HG02973 (cell line): Measurements from ENCODE around the gene HOXB5.

Source experiments
- ATAC-seq: cut with Tn5 transposase; IDR thresholded peaks from one replicate; pipeline ENCODE4 v1.9.1; 2021; ENCODE audit warnings: moderate library complexity; ENCODE audit not compliant: unreplicated experiment

HOXB5 gene

DNA sequence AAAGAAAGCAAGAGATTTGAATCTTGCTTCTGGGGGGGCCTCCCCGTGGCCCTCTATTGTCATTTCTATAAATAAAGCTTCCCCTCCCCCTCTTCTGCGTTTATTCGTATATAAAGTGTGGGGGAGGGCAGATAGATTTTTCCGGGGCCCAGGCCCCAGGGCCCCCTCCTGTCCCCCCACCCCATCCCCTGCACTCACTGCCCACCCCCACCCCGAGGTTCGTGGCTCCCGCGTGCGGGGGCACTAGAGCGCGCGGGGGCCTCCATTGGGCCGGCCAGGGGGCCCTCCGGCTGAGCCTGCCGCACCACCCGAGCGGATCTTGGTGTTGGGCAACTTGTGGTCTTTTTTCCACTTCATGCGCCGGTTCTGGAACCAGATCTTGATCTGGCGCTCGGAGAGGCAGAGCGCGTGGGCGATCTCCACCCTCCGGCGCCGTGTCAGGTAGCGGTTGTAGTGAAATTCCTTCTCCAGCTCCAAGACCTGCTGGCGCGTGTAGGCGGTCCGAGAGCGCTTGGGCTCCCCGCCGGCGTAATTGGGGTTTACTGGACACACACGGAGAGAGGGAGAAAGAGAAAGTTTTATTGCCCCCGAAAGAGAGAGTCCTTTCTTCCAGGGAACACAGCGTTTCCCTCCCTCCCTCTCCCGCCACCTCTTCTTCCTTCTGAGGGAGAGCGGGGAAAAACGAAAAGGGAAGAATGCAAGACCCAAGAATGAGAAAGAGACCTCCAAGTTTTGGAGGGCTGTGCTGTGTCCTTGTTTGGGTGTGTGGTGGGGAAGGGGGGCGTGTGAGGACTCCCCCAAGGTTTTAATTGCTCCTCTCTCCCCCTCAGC is 16.9 kb downstream of the HOXB5 start:
- ATAC-seq = no peak

DNA sequence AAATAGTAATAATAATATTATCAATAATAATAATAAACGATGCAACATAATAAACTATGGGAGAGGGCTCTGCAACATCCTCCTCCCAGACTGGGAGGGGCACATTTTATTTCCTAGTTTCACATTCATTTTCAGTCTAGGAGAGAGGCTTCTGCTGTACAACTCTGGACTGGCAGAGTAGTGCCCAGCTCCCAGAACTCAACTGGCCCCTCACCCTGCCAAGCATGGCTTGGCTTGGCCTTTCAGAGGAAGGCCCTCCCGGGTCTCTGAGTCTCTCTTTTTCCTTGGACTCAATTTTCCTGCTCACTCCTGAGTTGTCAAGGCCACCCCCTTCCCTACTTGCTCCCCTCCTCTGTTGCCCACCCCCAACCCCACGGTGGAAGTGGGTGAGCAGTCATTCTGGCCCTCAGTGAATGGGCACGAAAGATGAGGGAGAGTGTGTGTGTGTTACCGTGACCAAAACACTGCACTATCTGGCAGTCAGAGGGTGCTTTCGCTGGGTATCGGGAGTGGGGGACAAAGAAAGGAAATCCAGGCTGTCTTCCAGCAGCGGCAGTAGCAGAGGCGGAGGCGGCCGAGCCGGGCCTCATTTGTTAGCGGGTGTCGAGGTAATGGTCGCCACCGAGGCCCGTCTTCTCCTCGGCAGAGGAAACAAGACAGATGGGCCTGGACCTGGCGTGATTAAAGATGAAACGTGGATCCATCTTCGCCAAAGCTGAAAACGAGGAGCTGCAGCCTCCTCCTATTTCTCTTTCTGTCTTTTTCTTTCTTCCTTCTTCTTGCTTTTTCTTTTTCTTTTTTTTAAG is 17.7 kb downstream of the HOXB5 start:
- no peak for ATAC-seq

DNA sequence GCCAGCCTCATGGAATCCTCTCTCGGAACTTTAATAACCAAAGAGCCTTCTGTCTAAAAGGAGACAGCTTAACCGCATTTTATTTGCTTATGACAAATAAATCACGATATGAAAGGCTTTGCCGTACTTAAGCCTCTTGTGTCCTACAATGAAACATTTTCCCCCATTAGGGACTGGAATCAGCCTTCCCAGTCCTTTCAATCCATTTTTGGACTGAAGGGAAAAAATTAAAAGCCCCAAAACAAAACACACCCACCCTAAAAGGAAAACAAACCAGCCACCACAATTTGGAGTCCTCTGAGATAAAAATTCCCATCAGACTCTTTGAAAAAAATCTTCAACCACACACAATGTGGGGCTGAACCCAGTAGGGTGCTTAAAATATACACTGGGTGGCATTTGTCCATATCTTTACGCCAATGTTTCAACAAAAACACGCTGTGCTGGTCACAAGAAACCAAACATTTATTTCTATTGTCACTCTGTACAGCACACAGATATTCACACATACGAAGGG is 18.5 kb downstream of the HOXB5 start:
- no peak for ATAC-seq

DNA sequence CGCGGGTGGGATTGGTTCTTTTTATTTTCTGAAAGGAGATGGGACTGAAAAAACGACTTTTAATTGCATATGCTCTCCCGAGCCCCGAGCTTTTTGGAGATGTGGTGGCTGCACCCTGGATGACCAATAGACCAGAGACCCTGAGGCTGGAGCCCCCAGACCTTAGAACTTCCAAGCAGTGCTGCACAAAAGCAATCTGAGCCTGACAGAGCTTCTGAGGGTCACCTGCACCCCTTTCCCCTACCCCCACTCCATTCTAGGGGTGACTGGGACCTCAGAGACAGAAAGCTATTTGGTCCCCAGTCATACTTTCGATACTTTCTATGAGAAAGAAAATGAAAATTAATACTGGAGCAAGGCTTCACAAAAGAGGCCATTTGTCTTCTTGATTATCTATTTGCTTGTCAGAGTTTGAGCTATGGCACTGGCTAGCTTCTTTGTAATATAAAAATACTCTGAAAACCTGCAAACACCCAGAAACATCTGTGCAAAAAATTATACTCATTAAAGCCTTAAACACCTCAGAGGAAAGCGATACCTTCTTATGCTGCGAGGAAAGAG is 19.0 kb downstream of the HOXB5 start:
- ATAC-seq = no peak

DNA sequence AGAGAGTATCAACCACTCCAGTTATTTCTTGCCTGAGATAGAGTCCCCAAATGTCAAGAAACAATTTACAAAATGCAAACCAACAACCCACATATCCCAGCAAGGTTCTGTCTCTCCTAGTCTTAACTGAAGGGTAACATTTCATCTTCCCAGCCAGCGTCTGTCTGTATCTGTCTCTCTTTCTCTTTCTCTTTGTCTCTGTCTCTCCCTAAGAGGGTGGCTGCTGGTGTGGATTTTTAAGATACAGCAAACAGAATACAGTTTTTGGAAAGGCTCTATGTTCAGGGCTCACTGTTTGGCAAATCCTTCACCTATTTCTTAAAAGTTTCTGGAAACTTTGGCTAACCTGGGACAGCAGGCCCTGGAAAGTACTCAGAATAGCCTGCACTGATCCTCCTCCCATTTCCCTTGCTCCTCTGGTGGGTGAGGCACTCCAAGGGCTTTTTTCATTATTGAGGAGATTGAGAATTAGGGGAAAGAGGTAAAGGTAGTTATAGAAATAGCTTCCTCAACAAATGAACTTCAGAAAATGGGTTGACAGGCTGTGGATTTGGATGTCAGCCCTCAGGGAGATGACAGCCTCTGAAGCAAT is 21.7 kb downstream of the HOXB5 start:
- ATAC-seq = no peak

DNA sequence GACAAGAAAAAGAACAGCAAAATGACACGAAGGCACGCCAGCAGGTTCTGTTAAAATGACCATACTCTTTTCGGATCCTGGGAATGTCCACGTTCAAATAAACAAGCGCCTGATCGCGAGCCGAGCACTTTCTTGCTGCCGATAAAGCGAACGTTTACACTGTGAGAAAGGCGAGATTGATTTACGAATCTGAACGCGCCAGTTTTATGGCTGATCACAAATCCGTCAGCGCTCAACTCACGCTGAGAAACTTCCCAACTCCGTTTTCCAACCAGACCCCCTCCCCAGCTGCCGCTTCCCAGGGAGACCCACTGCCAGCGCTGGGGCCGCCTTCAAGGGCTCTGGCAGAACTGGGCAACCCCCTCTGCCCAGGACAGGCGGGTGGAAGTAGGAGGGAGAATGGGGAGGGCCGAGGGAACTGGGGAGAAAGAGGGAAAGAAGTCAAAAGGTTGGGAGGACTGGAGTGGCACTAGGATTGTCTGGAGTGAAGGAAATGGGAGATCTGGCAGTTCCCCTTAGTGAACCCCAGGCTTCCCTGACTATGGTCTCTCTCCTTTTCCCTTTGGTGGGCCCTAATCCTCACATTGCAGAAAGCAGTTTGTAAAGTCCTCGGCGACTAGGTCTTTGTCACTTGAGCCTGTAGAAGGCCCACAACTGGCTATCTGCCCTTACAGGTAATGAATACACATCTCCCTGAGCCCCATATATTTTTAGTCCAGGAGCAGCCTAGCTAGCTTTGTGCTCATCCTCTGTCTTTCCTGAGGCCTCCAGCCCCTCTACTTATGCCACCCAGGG is 22.4 kb downstream of the HOXB5 start:
- ATAC-seq = no peak

DNA sequence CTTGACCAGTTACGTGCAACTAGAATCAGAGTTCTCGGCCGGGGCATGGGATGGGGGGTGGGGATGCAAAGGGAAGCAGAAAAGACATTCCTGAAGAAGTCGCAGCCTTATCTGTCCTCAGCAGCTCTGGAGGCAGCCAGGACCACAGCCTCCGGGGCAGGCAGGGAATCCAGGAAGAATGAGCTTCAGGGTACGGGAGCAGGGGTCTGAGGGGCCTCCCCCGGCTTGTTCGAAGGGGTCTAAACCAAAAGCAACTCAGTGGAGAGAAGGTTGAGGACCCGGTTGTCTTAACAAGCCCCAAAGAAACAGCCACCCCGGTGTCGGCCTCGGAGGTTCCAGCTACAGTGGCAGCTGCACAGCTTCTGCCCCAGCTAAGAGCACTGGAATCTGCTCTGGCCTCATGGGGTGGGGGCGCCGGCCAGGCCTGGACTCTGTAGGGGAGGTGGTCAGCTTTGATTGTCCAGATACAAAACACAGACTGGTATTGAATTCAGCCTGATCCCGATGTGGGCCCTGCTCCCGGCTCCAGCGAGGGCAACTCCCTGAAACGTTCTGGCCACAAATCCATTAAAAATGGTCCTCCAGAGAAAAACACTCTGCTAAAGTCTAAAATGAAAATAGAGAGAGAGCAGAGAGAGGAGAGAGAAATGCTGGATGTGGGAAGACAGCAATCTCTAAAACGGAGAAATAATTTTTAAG is 23.1 kb downstream of the HOXB5 start:
- no peak for ATAC-seq

DNA sequence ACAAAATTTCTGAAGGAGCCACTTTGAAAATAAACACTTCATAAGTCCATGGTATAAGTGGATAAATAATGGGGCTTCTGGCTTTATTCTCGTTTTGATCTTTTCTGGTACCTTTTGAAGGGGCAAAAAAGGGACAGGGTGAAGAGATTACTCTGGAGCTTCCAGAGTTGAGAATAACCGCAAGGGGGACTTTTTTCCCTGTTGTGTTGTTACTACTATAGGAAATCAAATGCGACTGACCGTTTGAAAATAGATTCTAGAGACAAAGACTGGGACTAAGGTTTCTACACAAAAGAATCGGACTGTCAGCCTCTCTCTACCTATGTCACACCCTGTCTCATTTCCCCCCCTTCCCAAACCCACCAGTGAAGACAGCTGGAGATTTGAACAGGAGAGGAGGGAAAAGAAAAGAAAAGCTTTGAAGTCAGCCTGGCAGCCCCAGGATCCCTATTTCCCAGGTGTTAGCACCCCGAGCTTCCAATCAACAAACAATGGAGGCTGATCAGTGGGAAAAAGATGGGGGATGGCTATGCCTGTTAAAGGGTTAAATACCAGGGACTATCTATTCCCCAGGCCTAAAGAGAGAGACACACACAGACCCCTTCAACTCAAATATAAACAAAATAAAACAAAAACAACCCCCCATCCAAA is 23.8 kb downstream of the HOXB5 start:
- no peak for ATAC-seq

DNA sequence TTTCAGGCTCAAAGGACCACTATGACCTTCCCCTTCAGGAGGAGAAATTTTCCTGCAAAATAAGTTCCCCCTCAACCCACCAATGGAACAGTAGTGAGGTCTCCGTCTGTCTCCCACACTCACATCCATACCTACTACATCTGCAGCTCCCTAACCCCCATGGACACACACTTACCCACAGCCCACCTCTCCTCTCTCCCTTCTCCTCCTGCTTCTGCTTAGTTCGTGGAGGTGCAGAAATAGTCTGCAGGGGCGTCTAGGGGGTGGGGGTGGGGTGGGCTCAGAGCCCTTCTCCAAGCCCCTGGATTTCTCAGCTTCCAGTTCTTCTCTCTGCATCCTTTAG is 24.4 kb downstream of the HOXB5 start:
- ATAC-seq = no peak

DNA sequence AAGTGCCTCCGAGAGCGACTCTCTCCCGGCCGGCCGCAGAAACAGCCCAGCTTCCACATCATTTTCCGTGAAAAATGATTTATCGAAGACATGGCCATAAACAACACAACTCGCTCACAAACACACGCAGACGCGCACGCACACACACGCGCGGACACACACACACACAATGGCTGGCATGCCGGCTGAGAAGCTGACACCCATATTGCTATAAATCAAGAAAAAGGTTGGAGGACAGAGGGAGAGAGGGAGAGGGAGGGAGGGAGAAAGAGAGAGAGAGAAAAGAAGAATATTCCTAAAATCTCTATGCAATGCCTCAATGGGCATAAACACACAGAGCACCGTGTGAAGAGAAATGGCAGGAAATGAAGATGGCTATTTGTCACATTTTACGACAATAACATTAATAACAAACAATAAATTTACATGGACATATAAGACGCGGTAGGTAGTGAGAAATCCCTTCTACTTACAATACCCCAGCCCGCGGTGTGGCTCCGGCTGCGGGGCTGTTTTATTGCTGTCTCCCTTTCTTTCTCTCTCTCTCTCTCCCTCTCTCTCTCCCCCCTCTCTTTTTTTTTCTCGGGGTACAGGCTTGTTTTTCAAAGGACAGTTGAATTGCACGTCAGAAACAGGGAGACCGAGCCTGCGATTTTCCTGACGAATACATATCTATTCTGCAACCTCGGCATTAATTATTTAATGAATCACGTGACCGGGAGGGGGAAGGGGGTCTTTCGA is 24.9 kb downstream of the HOXB5 start:
- ATAC-seq = no peak

DNA sequence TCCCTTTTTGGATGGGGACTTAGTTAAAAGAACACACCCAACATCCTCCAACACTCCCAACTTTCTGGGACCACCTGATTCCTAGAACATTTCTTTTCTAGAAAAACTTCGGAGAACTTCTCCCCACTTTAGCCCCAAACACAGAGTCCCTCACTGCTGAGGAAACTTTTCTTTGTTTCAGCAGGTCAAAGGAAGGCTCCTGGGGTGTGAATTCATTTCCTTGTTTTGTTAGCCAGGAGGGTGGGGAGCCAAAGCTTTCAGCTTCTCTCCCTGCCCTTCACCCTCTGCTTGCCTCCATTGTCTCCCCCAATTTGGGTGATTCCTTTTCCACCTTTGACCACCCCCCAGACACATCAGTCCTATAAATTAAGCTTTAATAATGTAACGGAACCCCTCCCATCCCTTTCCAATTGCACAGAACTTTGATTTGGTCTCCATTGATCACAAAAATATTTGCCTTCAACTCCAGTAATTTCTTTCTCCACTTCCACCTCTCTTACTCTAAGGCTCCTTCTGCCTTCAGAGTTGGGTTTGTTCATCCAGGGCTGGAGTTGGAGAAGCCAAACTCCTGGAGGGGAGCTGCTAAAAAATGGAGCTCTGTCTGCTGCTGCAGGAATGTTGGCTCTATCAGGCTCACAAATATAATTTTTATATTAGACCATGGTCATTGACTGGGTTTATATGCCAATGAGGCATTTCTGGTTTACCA is 25.8 kb downstream of the HOXB5 start:
- ATAC-seq = no peak

DNA sequence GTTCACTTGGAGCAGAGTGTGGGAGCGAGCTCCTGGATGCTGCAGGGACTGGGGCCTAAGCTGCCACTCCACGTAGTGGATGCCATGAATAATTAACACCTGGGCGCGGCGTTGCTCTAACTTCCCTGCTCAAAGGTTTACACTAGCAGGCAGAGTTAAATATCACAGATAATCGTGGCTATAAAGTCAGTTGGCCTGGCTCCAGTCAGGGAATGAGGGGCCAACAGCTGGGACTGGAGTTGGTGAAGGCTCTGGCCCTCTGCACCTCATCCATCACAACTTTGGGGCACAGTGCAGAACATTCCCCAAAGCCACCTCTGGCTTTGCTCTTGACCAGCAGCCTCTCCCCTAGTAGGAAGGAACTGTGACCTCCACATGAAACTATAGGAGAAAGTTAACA is 26.4 kb downstream of the HOXB5 start:
- no peak for ATAC-seq

DNA sequence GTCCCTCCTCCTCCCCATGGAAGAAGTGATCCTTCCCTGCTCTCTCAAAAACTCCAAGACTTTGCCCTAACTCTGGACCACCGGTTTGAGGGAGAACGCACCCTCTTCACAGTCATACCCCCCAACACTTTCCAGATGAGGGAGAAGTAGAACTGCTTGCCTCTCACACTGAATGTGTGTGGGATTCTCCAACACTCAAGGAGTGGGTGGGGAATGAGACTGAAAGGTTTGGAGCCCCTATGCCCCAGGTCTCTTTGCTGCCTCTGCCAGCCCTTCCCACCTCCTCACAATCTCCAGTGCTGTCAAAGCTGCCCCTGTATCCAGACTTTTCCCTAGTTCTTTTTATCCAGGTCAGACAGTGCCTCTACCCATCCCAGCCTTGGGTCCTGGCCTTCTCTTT is 26.9 kb downstream of the HOXB5 start:
- no peak for ATAC-seq

DNA sequence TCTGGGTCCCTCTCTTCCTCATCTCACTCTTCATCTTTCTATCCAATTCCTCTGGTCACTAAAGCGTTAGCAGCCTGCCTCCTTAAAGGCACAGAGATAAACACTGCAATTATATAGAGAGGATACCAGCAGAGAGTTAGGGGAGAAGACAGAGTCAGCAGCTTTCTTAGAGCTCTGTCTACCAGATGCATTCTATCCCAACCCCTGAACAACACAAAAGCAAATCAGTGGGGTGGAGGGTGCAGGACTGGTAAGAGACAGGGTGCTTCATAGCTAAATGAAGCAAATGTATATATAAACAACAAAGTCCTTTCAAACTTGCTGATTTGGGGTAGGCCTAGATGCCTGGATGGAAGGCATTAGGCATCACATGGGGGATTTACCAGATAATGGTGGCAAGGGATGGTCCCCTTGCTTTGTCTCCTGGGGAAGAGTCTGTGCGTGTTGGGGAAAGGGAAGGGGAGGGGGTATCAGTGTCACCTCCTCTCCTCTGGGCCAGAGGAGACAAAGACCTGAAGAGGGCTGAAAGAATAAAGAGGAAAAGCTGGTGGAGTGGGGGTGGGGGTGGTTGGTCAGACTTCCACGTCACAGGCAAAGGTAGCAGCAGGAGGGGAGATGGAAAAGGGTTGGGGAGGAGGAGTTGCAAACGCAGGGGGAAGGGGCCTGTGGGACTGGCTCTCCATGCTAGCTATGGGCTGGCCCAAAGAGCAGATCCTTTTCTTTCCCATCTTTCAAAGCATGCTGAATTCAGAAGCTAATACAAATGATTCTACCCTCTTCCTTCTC is 27.5 kb downstream of the HOXB5 start:
- no peak for ATAC-seq

DNA sequence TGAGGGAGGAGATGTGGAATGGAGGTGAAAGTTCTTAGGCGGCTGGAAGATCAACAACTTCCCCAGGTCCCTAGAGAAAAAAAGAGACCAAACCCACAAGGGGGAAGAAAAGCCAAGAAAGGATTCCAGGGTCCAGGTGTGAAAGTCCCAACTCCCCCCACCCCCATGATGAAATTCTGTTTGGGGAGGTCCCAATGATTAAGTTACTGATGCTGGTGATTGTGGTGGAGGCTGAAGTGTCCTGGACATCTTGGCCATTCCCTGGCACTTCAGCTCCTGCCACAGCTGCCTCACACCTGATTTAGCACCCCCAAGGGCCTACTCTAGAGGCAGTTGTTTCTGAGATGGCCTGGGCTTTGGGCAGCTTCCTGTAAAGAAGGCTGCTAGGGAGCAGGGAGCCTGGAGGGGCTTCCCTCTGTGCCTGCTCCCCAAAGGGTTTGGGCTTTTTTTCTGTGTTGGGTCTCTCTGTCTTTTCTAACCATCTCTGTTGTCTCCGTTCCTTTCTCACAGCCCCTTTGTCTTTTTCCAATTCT is 28.5 kb downstream of the HOXB5 start:
- no peak for ATAC-seq

DNA sequence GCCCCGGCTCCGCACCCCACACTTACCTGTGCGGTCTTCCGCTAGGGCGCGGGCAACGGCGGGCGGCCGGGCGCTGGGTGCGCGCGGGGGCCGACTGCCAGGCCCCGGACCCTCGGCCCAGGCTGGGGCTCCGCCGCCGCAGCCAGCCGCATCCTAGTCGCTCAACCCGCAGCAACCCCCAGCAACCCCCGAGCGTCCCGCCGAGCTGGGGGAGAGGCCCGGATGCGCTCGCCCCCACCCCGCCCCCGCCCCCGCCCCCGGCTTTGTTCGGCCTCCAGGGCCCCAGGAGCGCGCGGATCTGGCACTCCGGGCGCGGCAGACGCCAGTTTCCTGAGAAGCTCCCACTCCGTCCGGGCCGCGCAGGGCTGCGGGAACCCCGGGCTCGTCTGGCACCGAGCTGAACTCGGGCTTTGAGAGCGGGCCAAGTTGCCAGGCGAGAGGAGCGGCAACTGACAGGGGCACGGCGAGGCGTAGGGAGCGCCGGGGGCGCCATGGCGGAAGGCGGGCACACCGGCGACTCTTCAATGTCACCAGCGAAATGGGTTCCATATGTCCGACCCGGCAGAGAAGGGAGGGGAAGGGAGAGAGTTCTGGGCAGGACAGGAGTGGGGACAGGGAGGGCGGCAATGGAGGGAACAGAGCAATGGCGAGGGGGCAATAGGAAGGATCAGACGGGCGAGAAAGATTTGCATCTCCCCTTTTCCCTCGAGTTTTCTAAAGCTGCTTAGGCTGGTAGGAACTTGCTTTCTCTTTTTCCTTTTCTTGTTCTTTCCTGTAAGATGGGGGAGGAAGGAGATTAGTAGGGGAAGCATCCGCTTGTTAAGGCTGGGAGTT is 29.2 kb downstream of the HOXB5 start:
- no peak for ATAC-seq

DNA sequence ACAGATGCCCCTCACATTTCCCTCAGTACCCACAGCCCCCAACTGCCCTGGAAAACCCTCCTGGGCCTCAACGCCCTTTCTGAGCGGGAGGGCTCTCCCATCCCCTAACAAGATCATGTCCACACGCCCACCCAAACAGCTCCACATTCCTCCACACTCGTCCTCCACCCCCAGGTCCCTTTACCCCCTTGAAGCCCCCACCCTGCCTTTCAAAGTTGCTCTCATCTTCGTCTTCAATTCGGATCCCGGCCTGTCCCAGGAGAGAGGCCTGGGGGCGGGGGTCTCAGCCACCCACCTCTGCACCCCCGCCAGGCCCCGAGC is 29.8 kb downstream of the HOXB5 start:
- ATAC-seq = no peak
